HepG2 (cell line): ENCODE results near the gene GRAMD1A. TPM values are rescaled to one million over a fixed set of nuclear protein-coding genes. Genes with fewer than 3 reads are reported as not detected.

Experiments used
- EEA1 ChIP-seq: sonication (generic); formaldehyde crosslinking; IDR thresholded peaks from 2 replicates; pipeline ENCODE4 v1.5.1; 2020; ENCODE audit warnings: mild to moderate bottlenecking, missing genetic modification reagents, borderline replicate concordance
- FOXM1 ChIP-seq: sonication (generic); formaldehyde crosslinking; IDR thresholded peaks from 2 replicates; pipeline ENCODE4 v1.5.0; 2020; ENCODE audit warnings: missing genetic modification reagents
- FOXP4 ChIP-seq: sonication (generic); formaldehyde crosslinking; IDR thresholded peaks from 2 replicates; pipeline ENCODE4 v1.4.0; 2020; ENCODE audit warnings: missing genetic modification reagents
- GLI4 ChIP-seq: sonication (generic); formaldehyde crosslinking; IDR thresholded peaks from 2 replicates; pipeline ENCODE4 v1.5.1; 2020; ENCODE audit warnings: missing genetic modification reagents, mild to moderate bottlenecking, moderate library complexity, borderline replicate concordance
- HOXA3 ChIP-seq: sonication (generic); formaldehyde crosslinking; IDR thresholded peaks from 2 replicates; pipeline ENCODE4 v1.5.0; 2020; ENCODE audit warnings: missing genetic modification reagents
- KLF16 ChIP-seq, 2 experiments: sonication (generic) in 1 of 2; formaldehyde crosslinking in 1 of 2; IDR thresholded peaks; 2 replicates each; pipeline versions ENCODE4 v1.6.1 to v1.8.0; 2016 to 2023; ENCODE audit warnings: missing genetic modification reagents in 2 of 2, missing compliant biosample characterization in 1 of 2
- NFKB2 ChIP-seq: sonication (generic); formaldehyde crosslinking; IDR thresholded peaks from 2 replicates; pipeline ENCODE4 v1.4.0; 2020; ENCODE audit warnings: missing genetic modification reagents, borderline replicate concordance
- PLRG1 ChIP-seq: fragments of 450-650 bp; conservative IDR thresholded peaks from 2 replicates; pipeline ENCODE4 v1.6.1; 2016
- PRPF4 ChIP-seq: fragments of 200-400 bp; formaldehyde crosslinking; IDR thresholded peaks from 2 replicates; pipeline ENCODE4 v1.6.1; 2016; ENCODE audit warnings: low read length, low read depth; ENCODE audit not compliant: poor library complexity, severe bottlenecking
- REPIN1 ChIP-seq: sonication (generic); formaldehyde crosslinking; IDR thresholded peaks from 2 replicates; pipeline ENCODE4 v1.8.0; 2022; ENCODE audit warnings: missing genetic modification reagents, low read depth, mild to moderate bottlenecking, borderline replicate concordance
- SIX1 ChIP-seq: sonication (generic); formaldehyde crosslinking; IDR thresholded peaks from 2 replicates; pipeline ENCODE4 v1.4.0; 2020; ENCODE audit warnings: missing genetic modification reagents, borderline replicate concordance
- TEF ChIP-seq: sonication (generic); formaldehyde crosslinking; IDR thresholded peaks from 2 replicates; pipeline ENCODE4 v1.5.0; 2020; ENCODE audit warnings: missing genetic modification reagents
- TGIF2 ChIP-seq: IDR thresholded peaks from 2 replicates; pipeline ENCODE4 v1.6.1; 2016; ENCODE audit warnings: control low read depth, missing compliant biosample characterization
- TP53 ChIP-seq: sonication (generic); formaldehyde crosslinking; conservative IDR thresholded peaks from 2 replicates; pipeline ENCODE4 v1.4.0; 2020; ENCODE audit warnings: missing genetic modification reagents
- ZBTB21 ChIP-seq: sonication (generic); formaldehyde crosslinking; IDR thresholded peaks from 2 replicates; pipeline ENCODE4 v1.4.0; 2020; ENCODE audit warnings: missing genetic modification reagents
- ZEB1 ChIP-seq: IDR thresholded peaks from 2 replicates; pipeline ENCODE4 v1.6.1; 2012; ENCODE audit warnings: mild to moderate bottlenecking, low read depth, inconsistent platforms; ENCODE audit not compliant: insufficient replicate concordance
- ZMYM3 ChIP-seq: sonication (generic); formaldehyde crosslinking; IDR thresholded peaks from 2 replicates; pipeline ENCODE4 v1.5.1; 2020; ENCODE audit warnings: mild to moderate bottlenecking, missing genetic modification reagents
- ZNF549 ChIP-seq: sonication (generic); formaldehyde crosslinking; IDR thresholded peaks from 2 replicates; pipeline ENCODE4 v1.5.0; 2020; ENCODE audit warnings: missing genetic modification reagents
- ZNF747 ChIP-seq: sonication (generic); formaldehyde crosslinking; IDR thresholded peaks from 2 replicates; pipeline ENCODE4 v1.8.1; 2023; ENCODE audit warnings: missing genetic modification reagents, mild to moderate bottlenecking, borderline replicate concordance
- ZSCAN12 ChIP-seq: sonication (generic); formaldehyde crosslinking; IDR thresholded peaks from 2 replicates; pipeline ENCODE4 v1.9.0; 2021; ENCODE audit warnings: mild to moderate bottlenecking, missing genetic modification reagents
- polyA plus RNA-seq, 8 experiments: library from polyadenylated mRNA; depleted of rRNA in 3 of 8; stranded (reverse) in 7 of 8; unstranded in 1 of 8; fragments of >200 nt; fragmentation: Illumina TruSeq in 4 of 8; extraction: Trizol in 4 of 8; gene quantifications; 2 replicates each; pipeline versions ENCODE4 v1.2.1 to v1.2.3, GENCODE V29; 2011 to 2016; ENCODE audit warnings: low read depth in 4 of 8, missing spikeins in 1 of 8, mixed read lengths in 1 of 8; ENCODE audit not compliant: insufficient read depth in 1 of 8
- total RNA-seq, 5 experiments: library from RNA; depleted of rRNA; stranded (reverse); fragments of >200 nt; fragmentation: Illumina TruSeq; extraction: Trizol; gene quantifications; 2 replicates each; pipeline ENCODE4 v1.2.3, GENCODE V29; 2016; ENCODE audit warnings: low read depth in 1 of 5
- TF ChIP-seq, protein P1 (sequence below): sonication (generic); formaldehyde crosslinking; IDR thresholded peaks from 2 replicates; pipeline ENCODE4 v1.9.0; 2021; ENCODE audit warnings: missing genetic modification reagents, borderline replicate concordance
- TF ChIP-seq, protein P2 (sequence below): sonication (generic); formaldehyde crosslinking; IDR thresholded peaks from 2 replicates; pipeline ENCODE4 v1.4.0; 2020; ENCODE audit warnings: missing genetic modification reagents, borderline replicate concordance

The GRAMD1A gene
- total and polyA plus RNA-seq, 2 of the 13 experiments (the other 11 are each of a cell fraction or from before 2014, with no cell fraction given): 14.7 to 181 TPM

DNA sequence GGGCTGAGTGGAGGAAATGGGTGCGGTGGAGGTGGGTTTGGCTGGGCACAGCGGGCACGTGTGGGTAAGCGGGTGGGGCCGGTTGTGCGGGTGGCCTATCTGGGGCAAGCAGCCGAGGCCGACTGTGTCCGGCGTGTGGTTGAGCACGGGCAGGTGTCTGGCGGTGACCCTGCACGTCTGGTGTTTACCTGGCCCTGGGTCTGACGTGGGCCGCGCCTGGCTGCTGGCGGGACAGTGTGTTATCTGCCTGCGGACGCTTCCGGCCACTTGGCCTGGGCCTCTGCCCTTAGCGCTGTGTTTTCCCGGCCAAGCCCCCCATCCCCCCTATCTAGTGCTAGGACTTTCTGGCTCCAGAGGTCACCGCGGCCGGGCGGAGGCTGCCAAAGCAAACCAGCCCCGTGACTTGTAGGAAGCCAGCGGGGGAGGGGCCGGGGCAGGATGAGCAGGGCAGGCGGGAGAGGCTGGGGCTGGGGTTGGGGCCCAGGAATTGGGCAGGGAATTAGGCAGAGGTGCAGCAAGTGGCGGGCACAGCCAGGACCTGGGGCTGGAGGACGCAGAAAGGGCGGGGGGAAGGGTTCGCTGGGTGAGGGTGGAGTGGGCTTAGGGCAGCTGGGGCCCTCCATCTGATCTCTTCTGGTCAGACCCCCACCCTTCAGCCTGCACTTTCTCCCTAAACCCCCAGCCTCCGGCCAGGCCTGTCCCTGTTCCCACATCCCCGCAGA lies 40.9 kb downstream of the GRAMD1A start (continued):
- TF ChIP-seq, protein P1, sequence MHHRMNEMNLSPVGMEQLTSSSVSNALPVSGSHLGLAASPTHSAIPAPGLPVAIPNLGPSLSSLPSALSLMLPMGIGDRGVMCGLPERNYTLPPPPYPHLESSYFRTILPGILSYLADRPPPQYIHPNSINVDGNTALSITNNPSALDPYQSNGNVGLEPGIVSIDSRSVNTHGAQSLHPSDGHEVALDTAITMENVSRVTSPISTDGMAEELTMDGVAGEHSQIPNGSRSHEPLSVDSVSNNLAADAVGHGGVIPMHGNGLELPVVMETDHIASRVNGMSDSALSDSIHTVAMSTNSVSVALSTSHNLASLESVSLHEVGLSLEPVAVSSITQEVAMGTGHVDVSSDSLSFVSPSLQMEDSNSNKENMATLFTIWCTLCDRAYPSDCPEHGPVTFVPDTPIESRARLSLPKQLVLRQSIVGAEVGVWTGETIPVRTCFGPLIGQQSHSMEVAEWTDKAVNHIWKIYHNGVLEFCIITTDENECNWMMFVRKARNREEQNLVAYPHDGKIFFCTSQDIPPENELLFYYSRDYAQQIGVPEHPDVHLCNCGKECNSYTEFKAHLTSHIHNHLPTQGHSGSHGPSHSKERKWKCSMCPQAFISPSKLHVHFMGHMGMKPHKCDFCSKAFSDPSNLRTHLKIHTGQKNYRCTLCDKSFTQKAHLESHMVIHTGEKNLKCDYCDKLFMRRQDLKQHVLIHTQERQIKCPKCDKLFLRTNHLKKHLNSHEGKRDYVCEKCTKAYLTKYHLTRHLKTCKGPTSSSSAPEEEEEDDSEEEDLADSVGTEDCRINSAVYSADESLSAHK: no peak
- TF ChIP-seq, protein P2, sequence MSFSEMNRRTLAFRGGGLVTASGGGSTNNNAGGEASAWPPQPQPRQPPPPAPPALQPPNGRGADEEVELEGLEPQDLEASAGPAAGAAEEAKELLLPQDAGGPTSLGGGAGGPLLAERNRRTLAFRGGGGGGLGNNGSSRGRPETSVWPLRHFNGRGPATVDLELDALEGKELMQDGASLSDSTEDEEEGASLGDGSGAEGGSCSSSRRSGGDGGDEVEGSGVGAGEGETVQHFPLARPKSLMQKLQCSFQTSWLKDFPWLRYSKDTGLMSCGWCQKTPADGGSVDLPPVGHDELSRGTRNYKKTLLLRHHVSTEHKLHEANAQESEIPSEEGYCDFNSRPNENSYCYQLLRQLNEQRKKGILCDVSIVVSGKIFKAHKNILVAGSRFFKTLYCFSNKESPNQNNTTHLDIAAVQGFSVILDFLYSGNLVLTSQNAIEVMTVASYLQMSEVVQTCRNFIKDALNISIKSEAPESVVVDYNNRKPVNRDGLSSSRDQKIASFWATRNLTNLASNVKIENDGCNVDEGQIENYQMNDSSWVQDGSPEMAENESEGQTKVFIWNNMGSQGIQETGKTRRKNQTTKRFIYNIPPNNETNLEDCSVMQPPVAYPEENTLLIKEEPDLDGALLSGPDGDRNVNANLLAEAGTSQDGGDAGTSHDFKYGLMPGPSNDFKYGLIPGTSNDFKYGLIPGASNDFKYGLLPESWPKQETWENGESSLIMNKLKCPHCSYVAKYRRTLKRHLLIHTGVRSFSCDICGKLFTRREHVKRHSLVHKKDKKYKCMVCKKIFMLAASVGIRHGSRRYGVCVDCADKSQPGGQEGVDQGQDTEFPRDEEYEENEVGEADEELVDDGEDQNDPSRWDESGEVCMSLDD: no peak
- TF ChIP-seq NFKB2 (CRISPR knock-in tag): peak; percentile 74; the same call in 1 of the 2 replicates
- peak; percentile 95 for TF ChIP-seq REPIN1
- TF ChIP-seq ZEB1: peak; percentile 95
- TF ChIP-seq FOXP4 (CRISPR knock-in tag): peak; percentile 94
- no peak for TF ChIP-seq PLRG1
- peak; percentile 53; the same call in 1 of the 2 replicates for TF ChIP-seq ZMYM3 (CRISPR knock-in tag)
- peak; percentile 50 for TF ChIP-seq PRPF4
- peak; percentile 31; the same call in 1 of the 2 replicates for TF ChIP-seq ZSCAN12 (CRISPR knock-in tag)
- TF ChIP-seq TEF (CRISPR knock-in tag): no peak; the same call in 1 of the 2 replicates
- peak; percentile 62; the same call in 1 of the 2 replicates for TF ChIP-seq TGIF2 (CRISPR knock-in tag)
- no peak; a peak in 1 of 4 replicates for TF ChIP-seq KLF16 (CRISPR knock-in tag; IDR thresholded peaks at IDR 0.05)
- TF ChIP-seq SIX1 (CRISPR knock-in tag): peak; percentile 59; the same call in 1 of the 2 replicates
- 0 out of 2 replicates have a peak, but pooled peaks have one; percentile 21 for TF ChIP-seq TP53 (CRISPR knock-in tag)
- TF ChIP-seq ZNF549 (CRISPR knock-in tag): no peak
- 0 out of 2 replicates have a peak, but pooled peaks have one; percentile 29 for TF ChIP-seq EEA1 (CRISPR knock-in tag)
- TF ChIP-seq ZNF747: peak; percentile 98
- no peak for TF ChIP-seq FOXM1
- no peak for TF ChIP-seq GLI4 (CRISPR knock-in tag)
- TF ChIP-seq HOXA3 (CRISPR knock-in tag): peak; percentile 96
- TF ChIP-seq ZBTB21 (CRISPR knock-in tag): peak; percentile 73; the same call in 1 of the 2 replicates
